ENCODE data around the gene FXYD1.
A peak's percentile ranks its signal among the peaks of the same experiment; 100 is the strongest.

FXYD1 gene

DNA sequence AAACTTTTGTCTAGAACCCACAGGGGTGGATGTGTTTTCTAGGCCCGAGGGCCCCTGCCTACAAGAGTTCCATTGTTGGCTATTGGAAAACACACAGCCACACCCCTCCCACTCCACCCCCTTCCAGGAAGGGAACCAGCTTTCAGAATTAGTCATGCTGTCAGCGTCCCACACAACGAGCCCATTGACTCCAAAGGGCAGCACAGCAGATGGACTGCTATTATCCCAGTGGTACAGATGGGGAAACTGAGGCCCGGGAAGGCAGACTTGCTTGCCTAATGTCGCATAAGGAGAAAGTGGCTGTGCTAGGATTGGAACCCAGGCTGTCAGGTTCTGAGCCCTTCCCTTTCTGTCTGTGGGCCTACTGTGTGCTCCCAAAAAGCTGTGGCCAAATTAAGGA, 31.1 kb upstream of the FXYD1 start:
- DNase-seq (ENCODE audit: low read depth), result no peak

DNA sequence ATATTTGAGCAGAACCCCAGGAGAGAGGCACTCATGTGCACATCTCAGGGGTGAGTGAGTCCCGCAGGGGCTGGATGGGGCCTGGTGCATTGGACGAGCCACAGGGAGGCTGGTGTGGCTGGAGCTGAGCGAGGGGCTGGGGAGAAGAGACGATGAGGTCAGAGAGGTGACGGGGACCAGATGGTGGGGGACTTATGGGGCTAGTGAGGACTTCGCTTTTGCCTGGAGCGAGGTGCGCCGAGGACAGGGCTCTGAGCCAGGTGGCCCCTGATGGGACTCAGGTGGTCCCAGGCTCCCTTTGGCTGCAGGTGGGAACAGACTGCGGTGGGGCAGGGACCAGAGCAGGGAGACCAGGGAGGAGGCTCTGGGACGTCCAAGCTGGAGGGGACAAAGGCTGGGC, 29.9 kb upstream of the FXYD1 start:
- DNase-seq (ENCODE audit: low read depth), result no peak

DNA sequence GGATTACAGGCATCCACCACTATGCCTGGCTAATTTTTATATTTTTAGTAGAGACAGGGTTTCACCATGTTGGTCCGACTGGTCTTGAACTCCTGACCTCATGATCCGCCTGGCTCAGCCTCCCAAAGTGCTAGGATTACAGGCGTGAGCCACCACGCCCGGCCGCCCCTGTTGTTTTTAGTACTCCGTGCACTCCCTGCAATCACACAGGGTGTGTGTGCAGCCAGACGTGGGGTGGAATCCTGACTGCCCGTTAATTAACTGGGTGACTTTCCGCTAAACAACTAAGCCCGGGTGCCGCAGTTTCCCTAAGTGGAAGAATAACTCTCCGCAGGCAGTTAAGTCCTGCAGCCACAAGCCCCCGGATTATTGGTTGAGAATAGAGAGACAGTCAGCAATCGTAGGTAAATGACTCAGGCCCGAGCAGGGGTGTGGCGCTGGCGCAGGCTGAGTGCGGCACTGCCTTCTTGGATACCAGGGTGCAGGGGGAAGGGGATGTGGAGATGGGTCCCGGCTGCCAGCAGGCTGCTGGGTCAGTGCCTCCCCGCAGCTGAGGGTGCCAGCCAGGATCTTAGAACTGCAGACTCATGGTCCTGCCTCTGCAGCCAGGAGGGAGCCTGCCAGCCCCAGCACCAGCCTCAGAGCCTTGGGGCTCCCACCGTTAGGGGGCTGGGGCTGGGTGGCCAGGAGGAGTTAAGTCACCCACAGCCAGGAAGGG, 29.1 kb upstream of the FXYD1 start:
- no peak for DNase-seq (ENCODE audit: low read depth)

DNA sequence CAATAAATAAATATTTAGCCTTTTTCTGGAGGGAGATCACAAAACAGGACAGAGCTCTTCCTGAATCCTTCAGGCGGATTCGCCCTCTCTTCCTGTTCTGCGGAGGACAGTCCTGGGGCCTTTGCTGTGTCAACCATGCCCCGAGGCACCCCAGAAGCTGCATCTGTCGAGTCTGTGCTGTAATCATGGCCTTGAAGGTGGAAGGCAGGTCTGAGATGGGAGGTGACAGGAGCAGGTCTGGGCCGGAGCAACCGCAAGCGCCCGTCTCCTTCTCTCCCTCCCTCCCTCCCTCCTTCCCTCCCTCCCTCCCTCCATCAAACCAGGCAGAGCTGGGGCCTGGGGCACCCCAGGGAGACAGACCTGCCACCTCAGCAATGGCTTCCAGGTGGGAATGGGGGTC, 27.6 kb upstream of the FXYD1 start:
- no peak for DNase-seq (ENCODE audit: low read depth)

DNA sequence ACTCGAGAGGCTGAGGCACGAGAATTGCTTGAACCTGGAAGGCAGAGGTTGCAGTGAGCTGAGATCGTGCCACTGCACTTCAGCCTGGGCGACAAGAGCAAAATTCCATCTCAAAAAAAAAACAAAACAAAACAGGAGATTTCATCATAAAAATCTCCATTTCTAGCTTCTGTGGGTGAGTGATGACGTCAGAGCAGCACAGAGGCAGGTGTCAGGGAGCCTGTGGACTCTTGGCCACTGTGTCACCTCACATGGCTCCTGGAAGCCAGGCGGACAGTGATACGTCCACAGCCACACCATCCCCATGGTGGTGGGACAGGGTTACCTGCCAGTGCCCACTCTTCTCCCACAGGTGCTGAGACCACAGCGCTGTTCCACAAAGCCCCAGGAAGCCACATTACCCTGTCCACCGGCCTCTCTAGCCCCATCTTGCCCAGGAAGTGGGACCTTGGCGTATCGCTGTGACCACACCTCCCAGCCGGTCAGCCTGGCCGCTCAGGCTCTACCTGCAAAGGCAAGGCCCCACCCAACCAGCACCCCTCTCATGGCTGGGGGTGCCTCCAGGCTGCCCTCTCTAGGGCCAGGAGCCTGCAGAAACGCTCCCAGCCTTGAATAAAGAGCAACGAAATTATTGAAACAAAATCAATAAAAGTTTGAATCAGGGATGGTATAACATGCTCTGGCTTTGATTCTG, 25.5 kb upstream of the FXYD1 start:
- DNase-seq (ENCODE audit: low read depth), result no peak

DNA sequence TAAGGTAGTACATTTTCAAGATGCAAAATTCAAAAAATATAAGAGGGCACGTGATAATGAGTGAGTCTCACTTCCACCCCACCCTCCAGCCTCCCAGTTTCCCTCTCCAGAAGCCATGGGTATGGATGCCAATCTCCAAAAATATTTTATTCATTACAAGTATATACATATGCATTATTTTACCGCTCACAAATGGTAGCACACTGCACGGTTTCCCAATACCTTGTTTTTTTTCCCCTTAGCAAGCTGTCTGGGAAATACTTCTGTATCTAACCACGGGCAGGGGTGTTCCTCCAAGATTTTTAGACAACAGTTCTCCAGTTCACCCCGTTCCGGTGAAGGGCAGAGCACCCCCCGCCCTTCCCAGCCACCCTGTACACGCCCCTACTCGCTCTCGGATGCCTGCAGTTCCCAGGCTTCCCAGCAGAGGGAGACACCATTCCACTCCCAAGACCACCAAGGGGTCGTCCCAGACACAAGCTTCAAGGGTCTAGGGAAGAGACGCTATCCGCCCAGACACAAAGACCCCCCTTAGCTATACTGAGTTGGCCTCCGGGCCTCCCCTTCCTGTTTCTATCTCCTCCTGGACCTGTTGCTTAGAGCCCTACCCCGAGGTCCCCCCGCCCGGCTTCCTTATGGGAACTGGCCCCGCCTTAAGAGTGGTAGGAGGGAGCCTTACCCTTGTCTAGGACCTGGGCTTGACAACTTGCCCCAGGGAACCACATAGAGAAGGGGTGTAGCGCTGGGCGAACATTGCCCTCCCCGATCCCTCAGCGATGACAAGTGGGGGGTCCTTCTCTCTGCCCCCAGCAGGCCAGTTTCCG, 24.1 kb upstream of the FXYD1 start:
- peak; percentile 64 for DNase-seq (ENCODE audit: low read depth)

DNA sequence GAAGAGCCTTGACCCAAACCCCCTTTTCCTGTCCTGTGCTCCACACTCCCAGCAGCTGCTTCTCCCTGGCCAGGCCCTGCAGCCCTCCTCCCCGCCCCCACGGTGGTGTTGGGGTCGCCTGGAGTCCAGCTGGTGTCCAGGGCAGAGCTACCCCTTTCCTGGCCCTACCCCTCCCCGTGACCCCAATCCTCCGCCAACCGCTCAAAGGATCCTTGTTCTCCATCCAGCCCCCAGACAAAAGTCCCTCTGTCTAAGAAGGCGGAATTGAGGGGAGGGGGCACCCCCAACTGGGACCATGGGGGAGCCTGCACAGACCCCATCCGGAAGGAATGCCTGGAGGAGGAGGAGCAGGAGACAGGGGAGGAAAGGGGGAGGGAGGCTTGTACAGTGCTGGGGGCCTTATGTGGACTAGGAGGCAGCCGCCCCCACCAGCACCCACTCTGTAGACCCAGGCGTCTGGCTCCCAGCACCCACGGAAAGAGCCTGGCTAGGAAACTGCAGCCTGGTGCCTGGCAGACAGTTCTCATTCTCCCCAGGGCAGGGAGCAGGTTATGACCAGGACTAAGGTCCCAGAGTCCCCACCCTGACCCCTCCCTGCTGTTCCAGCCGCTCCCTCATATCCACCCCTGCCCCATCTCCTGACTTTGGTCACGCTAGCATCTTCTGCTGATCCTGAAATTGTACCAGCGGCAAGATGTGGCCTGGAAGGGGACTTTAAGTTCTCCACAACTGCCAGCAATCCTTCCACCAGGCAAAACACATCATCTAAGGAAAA, 23.3 kb upstream of the FXYD1 start, which contains the start of gene FXYD3:
Gene FXYD3 (plus strand): TSS at position 647 of the 775 bp plus-strand sequence. CDS start 3,554 bp downstream, outside the sequence.
- DNase-seq (ENCODE audit: low read depth), result no peak

DNA sequence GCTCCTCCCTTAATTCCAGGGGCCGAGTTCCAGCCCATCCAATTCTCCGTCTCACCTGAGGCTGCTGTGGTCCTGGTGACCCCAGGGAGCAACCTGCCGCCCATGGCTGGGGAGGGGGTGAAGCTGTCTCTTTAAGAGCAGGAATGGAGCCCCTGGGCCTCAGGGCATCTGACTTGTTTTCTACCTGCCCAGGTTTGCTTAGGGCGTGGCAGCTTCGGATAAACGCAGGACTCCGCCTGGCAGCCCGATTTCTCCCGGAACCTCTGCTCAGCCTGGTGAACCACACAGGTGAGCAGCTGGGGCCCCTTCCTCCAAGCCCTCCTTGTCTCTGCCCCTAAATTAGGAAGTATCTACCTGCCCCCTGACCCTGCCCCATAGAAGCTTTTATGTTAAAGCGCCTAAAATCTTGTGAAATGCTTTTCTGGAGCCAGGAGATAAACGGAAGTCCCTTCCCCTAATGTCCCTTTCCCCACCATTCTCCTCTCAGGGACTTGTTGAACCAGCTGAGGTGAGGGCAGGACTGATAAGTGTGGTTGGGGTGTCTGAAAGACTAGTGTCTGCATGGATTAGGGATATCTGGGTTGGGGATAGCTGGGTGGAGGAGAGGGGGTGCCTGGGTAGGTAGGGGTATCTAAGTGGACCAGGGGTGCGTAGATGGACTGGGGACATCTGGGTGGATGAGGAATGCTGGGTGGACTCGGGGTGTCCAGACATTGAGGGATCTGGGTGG, 22.4 kb upstream of the FXYD1 start:
- DNase-seq (ENCODE audit: low read depth), result no peak

DNA sequence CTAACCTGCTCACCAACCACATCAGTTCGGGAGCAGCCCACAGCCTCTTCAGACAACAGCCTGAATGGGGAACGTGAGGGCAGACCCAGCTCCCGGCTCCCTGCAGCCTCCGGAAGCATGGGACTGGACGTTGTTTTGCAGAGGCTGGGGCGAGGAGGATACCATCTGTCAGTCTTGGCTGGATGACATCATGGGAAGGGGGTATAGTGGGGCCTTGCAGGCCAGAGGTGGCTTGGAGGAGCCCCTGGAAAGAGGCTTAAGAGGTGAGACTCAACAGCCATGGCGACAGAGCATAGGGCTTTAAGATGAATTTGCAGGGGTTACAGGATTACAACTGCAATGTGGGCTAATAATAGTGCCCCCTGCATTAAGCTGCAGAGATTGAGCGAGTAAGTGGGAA, 21.5 kb upstream of the FXYD1 start:
- no peak for DNase-seq (ENCODE audit: low read depth)

DNA sequence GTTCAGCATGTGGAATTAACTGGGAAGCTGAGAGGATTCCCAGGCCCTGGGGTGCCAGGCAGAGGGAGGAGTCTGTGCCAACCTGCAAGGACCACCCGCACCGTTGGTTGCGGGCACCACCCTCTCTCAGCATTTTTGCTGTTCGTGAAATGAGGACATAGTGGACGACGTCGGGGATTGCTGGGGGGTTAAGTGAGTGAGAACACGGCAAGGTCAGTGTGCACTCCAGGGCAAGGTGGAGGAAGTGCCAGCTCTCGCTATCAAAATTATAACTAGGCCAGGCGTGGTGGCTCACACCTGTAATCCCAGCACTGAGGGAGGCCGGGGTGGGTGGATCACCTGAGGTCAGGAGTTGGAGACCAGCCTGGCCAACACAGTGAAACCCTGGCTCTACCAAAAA, 20.8 kb upstream of the FXYD1 start:
- no peak for DNase-seq (ENCODE audit: low read depth)

DNA sequence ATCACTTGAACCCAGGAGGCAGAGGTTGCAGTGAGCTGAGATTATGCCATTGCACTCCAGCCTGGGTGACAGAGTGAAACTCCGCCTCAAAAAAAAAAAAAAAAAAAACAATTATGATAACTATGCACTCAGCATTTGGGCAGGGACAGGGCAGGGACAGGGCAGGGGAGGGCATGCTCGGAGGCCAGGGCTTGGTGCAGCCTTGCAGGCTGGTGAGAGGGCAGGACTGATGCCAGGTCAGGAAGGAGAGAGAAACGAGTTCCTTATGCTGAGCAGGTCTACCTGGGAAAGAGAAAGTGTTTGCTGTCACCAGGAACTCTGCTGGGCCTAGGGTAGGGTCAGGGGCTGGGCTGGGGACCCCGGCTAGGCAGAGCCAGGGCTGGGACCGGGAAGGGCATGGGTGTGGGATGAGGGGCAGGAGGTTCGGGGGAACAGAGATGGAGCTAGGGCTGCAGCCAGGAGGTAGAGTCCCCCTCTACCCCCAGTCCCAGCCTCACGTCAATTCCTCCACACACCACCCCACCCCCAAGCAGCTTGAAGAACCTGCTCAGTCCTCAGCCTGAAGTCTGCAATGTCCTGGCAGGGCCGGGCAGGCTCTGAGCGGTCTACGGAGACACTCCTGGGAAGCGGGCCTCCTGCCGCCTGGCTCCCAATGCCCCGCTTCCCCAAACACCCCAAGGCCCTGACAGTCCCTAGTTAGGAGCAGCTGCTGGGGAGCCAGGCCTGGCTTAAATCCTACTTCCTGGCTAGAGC, 20.2 kb upstream of the FXYD1 start:
- no peak for DNase-seq (ENCODE audit: low read depth)

DNA sequence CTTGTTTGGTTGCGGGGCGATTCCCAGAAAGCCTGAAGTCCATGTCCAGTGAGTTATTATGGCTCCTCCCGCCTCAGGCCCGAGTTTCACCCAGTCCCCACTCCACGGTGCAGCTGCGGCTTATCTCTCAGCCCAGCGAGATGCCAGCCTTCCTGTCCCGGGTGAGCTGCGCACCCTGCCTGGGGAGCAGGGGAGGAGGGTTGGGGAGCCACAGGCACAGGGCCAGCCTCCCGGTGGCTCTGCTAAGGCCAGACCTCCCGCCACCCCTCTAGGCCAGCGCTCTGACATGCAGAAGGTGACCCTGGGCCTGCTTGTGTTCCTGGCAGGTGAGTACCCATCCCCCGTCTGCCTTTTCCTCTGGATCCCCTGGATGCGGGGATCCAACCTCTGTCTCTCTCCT, 19.5 kb upstream of the FXYD1 start:
- no peak for DNase-seq (ENCODE audit: low read depth)

DNA sequence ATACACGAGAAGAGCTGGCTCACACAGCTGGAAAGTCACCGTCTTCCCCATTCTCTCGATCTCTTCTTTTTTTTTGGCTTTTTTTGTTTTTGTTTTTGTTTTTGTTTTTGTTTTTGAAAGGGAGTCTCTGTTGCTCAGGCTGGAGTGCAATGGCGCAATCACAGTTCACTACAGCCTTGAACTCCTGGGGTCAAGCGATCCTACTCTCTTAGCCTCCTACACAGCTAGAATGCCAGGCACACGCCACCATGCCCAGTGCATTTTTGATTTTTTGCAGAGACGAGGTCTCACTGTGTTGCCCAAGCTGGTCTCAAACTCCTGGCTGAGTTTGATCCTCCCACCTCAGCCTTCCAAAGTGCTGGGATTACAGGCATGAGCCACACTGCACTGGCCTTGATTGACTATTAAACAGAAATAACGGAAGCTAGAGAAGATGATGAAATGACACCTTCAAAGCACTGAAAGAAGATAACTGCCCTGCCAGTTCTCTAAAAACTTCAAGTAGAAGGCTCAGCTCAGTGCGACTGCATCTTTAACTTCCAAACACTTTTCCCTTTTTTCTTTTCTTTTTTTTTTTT, 19.0 kb upstream of the FXYD1 start:
- no peak for DNase-seq (ENCODE audit: low read depth)

DNA sequence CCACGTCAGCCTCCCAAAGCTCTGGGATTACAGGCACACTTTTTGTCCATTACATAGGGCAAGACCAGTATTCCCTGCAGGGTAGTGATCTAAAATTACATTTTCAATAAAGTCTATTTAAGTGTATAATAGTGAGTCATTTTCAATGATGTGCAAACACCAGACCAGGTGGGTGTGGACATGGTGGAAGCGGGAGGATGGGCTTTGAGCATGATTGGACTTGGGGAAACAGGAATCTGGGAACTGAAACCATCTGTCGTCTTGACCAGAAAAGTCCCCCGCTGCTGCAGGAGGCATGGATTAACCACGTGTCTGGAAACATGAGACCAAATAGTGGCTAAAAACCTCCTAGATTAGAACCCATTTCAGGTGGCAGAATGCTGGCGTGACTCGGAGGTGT, 18.1 kb upstream of the FXYD1 start:
- no peak for DNase-seq (ENCODE audit: low read depth)

DNA sequence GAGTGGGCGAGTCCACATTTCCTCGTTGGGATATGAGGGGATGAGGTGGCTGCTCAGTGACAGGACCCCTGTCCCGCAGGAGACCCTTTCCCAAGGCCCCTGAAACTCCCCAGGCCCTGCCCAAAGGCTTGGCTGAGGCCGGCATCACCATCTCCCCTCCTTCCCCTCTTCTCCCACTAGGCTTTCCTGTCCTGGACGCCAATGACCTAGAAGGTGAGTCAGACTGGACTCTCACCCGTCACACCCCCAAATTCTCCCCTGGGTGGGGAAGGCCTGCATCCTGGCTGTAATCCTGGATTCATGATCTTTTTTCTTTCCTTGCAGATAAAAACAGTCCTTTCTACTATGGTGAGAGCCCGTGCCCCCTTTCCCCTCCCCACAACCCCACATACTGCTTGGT, 17.7 kb upstream of the FXYD1 start:
- no peak for DNase-seq (ENCODE audit: low read depth)

DNA sequence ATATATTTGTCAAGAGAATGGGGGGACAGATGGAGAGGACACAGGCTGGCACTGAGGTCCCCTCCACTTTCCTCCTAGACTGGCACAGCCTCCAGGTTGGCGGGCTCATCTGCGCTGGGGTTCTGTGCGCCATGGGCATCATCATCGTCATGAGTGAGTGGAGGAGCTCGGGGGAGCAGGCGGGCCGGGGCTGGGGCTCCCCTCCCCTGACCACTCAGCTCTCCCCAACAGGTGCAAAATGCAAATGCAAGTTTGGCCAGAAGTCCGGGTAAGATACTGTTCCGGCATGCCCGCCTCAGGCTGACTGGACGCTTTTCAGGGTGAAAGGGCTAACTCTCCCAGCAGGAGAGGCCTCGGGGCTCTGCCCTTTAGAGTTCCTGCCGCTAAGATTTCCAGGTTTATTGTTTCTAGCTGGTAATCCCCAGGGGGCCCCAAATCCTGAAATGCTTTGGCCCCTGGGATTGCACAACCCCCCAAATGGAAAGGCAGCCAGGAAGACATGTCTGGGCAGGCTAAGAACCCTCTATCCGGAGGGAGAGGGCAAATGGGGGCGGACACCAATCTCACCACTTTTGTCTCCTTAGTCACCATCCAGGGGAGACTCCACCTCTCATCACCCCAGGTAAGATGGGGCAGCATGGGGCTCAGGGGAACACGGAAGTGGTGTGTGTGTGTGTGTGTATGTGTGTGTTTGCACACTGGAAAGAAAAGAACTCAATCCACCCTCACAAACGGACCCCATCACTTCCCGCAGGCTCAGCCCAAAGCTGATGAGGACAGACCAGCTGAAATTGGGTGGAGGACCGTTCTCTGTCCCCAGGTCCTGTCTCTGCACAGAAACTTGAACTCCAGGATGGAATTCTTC, 15.7 kb upstream of the FXYD1 start:
- no peak for DNase-seq (ENCODE audit: low read depth)

DNA sequence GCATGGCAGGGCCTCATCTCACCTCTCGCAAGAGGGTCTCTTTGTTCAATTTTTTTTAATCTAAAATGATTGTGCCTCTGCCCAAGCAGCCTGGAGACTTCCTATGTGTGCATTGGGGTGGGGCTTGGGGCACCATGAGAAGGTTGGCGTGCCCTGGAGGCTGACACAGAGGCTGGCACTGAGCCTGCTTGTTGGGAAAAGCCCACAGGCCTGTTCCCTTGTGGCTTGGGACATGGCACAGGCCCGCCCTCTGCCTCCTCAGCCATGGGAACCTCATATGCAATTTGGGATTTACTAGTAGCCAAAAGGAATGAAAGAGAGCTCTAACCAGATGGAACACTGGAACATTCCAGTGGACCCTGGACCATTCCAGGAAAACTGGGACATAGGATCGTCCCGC, 15.1 kb upstream of the FXYD1 start:
- no peak for DNase-seq (ENCODE audit: low read depth)

DNA sequence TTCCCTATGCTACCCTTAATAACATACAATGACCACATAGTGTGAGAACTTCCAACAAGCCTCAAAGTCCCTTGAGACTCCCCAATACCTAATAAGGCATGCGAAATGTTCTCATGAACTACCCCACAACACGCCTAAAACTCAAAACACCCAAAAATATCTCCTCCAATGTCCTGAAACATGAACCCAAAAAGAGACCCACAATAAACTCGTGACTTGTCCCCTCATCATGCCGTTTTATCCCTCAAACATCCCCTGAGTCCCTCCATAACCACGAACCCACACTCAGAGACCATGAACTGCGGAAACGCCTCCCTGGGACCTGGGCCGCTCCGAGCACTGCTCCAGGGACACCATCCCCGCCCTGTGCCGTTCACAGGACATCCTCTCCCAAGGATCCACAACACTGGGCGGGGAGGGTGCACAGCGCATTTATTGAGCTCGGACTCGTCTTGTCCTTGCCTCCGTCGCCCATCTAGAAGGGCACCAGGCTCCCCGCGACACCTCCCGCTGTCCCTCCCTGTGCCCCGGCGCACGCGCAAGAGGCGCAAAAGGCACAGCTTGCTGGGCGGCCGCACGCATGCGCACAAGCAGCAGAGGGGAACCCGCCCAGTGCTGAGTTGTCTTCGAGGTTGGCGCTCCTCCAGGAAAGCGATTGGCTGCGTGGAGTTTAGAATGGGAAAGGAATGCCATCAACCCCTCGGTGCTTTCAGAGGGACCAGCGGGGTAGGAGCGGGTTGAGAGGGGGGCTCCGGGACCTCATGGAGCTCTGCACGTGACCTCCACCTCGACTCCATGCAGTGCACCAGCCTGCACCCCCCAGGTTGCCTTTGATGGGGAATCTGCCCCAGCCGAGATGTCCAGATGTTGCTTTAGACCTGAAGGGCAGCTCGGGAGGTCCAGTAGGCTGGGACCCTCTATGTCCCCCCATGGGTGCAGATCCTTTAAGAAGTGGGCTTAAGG, 14.2 kb upstream of the FXYD1 start:
- peak; percentile 80 for DNase-seq (ENCODE audit: low read depth)
